T-helper 1 cell (primary cell): ENCODE results near the gene NCAPH2.
"Not testable (repeated sequence)": the region's sequence is repeated elsewhere in the genome, so short reads cannot be mapped to it uniquely, and the experiment has no call there.

Experiments
- DNase-seq, 5 donors: peaks; one replicate each; pipeline ENCODE4 v3.0.0-alpha.2; 2012 to 2020

NCAPH2 gene

GRCh38 chr22:50531546-50531961 lies 23.5 kb downstream of the NCAPH2 start:
- DNase-seq, result peak in 4 of 5 donors; percentile 47 to 86 (median 57)

GRCh38 chr22:50531962-50532674 lies 24.1 kb downstream of the NCAPH2 start:
- DNase-seq, result no peak

DNA sequence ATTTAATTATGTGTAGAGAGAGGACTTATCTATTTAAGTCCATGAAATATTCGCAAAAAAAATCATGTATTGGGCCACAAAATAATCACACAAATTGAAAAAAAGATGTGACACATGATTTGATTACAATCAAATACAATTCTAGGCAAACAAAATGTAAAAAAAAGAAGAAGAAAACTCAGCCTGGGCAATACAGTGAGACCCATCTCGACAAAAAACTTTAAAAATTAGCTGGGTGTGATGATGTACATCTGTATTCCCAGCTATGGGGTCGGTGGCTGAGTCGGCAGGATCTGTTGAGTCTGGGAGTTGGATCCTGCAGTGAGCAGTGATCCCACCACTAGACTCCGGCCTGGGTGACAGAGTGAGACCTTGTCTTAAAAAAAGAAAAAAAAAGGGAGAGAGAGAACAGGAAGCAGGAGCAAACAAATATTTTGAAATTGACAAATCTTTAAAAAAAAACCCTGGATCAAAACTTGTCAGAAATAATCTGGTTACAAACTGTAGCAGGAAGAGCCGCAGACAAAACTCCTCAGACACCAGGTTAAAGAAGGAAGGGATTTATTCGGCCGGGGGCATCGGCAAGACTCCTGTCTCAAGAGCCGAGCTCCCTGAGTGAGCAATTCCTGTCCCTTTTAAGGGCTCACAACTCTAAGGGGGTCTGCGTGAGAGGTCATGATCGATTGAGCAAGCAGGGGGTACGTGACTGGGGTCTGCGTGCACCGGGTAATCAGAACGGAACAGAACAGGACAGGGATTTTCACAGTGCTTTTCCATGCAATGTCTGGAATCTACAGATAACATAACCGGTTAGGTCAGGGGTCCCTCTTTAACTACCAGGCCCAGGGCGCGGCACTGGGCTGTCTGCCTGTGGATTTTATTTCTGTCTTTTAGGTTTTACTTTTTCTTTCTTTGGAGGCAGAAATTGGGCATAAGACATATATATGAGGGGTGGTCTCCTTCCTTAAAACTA lies 25.1 kb downstream of the NCAPH2 start:
- DNase-seq, result no peak

DNA sequence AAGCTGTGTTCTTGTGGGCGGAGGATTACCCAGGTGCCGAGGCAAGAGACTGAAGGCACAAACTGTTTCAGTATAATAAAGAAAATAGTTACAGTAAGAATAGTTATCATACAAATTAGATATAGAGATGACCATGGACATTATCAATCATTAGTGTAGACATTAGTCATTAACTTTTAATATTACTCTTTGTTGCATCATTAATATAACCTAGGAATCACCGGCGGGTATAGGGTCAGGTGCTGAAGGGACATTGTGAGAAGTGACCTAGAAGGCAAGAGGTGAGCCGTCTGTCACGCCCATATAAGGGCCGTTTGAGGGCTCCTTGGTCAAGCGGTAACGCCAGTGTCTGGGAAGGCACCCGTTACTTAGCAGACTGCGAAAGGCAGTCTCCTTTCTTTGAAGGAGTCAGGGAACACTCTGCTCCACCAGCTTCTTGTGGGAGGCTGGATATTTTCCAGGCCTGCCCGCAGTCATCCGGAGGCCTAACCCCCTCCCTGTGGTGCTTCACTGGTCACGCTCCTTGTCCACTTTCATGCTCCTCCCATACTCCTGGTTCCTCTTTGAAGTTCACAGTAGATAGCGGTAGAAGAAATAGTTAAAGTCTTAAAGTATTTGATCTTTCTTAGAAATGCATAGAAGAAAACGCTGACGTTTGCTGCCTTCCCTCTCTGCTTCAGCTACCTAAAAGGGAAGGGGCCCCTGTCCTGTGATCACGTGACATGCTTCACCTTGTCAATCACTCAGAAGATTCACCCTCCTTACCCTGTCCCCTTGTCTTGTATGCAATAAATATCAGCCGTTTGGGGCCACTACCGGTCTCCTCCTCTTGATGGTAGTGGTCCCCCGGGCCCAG lies 26.1 kb downstream of the NCAPH2 start:
- not testable (repeated sequence) for DNase-seq

DNA sequence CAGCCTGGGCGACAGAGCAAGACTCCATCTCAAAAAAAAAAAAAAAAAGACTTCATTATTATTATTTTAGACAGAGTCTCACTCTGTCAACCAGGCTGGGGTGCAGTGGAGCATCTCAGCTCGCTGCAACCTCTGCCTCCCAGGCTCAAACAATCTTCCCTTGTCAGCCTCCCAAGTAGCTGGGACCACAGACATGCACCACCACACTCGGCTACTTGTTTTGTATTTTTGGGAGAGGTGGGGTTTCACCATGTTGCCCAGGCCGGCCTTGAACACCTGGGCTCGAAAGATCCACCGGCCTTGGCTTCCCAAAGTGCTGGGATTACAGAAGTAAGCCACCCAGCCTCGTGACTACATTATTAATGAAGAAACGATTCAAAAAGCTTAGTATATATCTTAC lies 27.1 kb downstream of the NCAPH2 start:
- no peak for DNase-seq

DNA sequence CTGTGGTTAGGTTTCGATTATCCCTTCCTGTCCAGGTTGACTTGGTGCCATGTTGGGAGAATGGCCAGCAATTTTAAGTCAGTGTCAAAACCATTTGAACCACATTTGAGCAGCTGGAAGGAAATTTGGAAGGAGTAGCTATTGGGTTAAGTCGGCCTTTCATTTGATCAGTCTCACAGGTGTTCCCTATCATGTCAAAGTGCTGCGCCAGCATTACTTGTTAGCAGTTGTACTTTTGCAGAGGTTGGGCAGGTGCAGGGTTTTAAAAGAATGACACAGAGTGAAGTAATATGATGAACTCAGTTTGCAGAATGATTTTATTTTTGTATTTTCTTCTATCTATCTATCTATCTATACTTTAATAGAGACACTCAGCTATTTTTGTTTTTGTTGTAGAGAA lies 28.2 kb downstream of the NCAPH2 start:
- no peak for DNase-seq

- DNase-seq, result no peak
These were observed 29.7 kb downstream of the NCAPH2 start for GRCh38 chr22:50537765-50538164.

DNA sequence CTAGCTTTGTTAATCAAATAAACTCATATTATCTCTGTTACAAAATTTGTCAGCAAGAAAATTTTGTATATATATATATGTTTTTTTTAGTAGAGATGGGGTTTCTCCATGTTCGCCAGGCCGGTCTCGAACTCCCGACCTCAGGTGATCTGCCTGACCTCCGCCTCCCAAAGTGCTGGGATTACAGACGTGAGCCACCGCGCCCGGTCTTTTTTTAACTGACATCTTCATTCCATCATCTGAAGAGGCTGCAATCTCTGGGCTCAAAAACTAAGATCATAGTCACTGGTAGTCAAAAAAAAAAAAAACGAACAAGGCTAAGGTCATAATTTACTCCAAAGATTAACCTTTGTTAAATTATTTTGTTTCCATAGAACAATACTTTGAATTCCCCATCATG lies 32.4 kb downstream of the NCAPH2 start:
- DNase-seq, result no peak

GRCh38 chr22:50541667-50542026 lies 33.6 kb downstream of the NCAPH2 start:
- DNase-seq, result peak in 1 of 5 donors; percentile 83

GRCh38 chr22:50542416-50542927 lies 34.4 kb downstream of the NCAPH2 start:
- peak in 1 of 5 donors; percentile 70 for DNase-seq

- DNase-seq, result peak; percentile 61 to 85 (median 76)
These were observed 36.2 kb downstream of the NCAPH2 start for GRCh38 chr22:50544078-50544745.

GRCh38 chr22:50544746-50545253 lies 36.8 kb downstream of the NCAPH2 start:
- DNase-seq, result peak in 1 of 5 donors; percentile 78

DNA sequence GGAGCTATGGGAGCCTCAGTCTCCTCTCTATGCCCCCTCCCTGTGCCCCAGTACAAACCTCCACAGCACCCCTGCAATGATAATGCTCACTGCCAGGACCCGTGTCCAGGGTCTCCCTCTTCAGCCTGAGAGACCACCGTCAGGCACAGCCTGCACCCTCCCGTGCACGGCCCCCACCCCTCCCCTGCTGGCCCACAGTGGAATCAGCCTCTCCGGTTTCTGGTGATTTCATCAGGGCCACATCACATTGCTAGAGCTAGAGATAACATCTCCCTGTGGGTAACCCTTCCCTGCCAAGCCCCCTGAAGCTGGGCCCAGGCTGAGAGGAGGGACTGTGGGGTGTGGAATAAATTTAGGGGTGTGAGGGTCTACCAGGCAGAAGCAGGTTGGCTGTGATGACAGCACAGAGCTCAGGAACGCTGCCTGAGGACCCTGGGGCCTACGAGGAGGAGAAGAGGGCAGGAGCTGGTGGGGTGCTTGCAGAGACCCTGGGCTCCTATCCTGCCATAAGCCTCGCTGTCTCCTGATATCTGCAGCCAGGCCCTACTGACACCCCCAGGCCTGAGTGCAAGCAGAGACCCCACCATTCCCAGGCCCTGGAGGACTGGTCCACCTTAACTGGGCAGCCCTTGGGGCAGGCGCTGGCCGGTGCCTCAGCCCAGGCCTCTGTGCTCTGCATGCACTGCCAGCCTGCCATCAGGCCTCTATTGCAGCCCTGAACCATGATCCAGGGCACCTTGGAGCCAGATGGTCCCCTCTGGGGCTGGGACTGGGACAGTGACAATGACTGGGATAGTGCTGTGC lies 37.7 kb downstream of the NCAPH2 start, which contains the start of gene KLHDC7B:
Gene KLHDC7B, plus strand, starts transcription at position 378 of the 804 bp plus-strand sequence. Its CDS starts 345 bp downstream, at position 723.
- peak in 1 of 5 donors; percentile 69 for DNase-seq

DNA sequence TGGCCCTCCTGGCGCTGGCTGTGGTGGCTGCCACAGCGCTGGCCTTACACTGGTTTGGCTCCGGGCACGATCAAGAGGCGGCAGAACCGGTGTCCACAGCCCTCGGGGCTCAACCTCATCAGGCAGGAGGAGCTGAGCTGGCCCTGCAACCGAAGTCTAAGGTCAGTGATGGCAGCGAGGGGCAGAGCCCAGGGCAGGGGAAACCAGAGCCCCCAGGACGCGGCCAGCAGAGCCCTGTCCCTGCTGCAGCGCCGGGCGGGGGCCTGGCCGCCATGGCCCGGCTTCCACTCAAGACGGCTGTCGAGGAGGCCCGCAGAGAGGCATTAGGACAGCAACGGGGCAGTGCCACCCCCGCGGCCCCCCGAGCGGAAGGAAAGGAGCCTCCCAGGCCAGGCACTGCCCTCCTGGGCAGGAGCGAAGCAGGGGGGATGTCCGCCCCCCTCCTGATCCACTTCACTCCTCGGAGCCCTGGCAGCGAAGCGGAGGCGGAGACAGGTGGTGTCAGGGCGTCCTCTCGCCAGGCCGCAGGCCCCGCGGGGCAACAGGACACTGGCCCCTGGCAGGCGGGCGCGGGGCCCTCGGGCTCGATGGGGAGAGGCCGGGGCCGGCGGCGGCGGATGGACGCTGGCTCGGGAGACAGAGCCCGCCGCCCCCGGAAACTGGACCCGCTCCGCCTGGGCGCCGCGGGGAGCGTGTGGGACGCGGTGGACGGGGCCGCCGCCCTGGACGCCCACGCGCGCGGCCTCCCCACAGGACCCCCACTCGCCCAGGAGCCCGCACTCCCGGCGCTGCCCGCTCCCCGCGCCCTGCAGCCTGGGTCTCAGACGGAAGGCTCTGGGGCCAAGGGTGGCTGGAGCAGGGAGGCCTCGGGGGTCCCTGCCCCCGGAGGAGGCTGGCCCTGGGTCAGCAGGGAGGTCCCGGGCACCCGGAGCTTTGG lies 38.6 kb downstream of the NCAPH2 start:
- DNase-seq, result no peak

DNA sequence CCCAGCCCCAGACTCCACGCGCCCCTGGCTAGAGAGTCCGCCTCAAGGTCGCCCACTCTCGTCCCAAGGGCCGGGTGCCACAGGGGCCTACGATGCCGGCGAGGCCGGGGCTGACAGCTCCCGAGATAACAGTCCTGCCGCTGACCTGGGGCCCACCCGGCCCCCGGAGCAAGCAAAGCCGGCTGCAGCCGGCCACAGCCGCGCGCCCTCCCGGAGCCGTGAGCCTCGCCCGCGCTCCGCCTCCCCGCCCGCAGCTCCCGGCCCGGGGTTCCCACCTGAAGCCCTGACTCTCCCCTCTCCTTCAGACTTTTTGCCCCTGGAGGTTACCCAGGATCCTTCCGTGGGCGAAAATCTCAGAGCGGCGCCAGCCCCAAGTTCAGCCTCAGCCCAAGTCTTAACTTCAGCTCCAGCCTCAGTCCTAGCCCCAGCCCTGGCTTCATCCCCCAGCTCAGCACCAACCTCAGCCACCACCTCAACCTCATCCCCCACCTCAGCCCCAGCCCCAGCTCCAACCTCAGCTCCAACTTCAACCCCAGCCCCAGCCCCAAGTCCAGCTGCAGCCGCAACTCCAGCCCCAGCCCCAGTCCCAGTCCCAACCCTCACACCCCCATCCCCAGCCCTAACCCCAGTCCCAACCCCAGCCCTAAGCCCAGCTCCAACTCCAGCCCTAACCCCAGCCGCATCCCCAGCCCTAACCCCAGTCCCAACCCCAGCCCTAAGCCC lies 39.4 kb downstream of the NCAPH2 start:
- no peak for DNase-seq

- peak in 3 of 5 donors; percentile 57 to 61 (median 58) for DNase-seq
These were observed 40.3 kb downstream of the NCAPH2 start for GRCh38 chr22:50548040-50548920.

- DNase-seq, result no peak
These were observed 41.1 kb downstream of the NCAPH2 start for GRCh38 chr22:50548921-50549790.
